ENCODE measurements around the gene CHPF2. TPM values are rescaled to one million over a fixed set of nuclear protein-coding genes. Genes with fewer than 3 reads are reported as not detected.

Gene CHPF2
- total RNA-seq, 1 experiment from 2014 or later, result 123 TPM

DNA sequence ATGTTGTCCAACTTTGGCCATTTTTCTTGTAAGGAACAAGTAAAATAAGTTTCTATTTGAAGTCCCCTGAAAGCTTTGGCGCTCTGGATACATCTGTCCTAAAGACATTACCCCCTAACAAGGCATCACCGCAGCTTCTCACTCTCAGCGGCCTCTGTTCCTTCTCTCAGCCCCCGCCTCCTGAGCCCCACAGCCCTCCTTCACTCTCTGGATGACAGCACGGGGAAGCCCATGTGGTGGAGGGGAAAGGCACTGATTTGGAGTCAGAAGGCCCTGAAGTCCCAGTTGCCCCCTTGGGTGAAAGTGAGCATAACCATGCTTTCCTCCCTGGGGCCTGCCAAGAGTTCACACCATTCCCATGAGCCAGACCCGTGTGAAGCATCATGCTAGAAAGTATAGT is 26.6 kb upstream of the CHPF2 start:
- DNase-seq (ENCODE audit: low read depth), result no peak

DNA sequence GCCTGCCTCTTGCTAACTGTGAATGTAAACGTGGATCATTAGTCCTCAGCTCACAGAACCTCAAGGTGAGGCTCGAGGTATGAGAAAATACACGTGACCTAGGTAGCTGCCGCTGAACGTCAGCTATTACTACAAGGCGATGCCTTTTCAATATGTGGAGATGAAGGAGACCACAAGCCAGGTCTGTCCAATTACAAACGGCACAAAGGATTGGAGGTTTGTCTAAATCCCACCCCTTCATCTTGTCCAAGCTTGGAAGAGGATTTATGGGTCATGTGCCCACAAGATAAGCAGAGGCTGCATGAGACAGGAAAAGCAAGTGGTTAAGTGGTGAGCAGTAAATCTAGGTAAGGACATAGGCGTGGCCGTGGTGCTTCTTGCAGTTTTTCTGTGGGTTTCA is 25.4 kb upstream of the CHPF2 start:
- no peak for DNase-seq (ENCODE audit: low read depth)

DNA sequence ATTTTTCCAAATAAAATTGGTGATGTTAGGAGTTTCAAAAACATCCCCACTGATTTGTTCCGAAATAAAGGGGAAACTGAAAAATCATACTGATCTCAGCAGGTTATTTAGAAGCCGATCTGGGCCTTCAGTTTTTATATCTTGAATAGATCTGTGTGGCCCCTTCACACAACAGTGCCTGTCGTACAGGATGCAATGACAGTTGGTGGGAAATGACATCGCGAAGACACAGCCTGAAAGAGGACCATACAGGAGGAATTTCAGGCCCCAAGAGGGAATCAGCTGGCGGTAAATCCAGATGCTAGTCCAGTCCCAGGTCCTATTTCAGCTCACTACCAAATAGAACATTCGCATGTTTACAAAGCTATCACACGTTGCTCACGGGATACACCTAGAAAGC is 25.0 kb upstream of the CHPF2 start:
- DNase-seq (ENCODE audit: low read depth), result no peak

DNA sequence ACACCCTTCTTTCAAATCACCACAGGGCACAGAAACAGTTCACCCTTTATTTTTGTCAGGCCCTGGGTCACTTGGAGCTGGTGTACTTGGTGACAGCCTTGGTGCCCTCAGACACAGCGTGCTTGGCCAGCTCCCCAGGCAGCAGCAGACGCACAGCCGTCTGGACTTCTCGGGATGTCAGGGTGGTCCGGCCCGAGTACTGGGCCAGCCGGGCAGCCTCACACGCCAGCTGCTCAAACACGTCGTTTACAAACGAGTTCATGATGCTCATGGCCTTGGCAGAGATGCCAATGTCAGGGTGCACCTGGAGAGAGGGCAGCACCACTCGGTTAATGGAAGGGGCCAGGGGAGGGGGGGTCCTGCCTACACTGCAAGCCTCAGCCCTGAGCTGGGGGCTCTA is 24.5 kb upstream of the CHPF2 start:
- DNase-seq (ENCODE audit: low read depth), result no peak

- DNase-seq (ENCODE audit: low read depth), result no peak
Measured at GRCh38 chr7:151208253-151208862, 23.9 kb upstream of the CHPF2 start.

GRCh38 chr7:151209588-151209987 is 22.7 kb upstream of the CHPF2 start:
- DNase-seq (ENCODE audit: low read depth), result no peak

- no peak for DNase-seq (ENCODE audit: low read depth)
Measured at GRCh38 chr7:151210087-151210854, 22.0 kb upstream of the CHPF2 start, which contains the start of gene H2BK1. Gene H2BK1 (minus strand): TSS chr7:151210488. CDS start chr7:151210318, 170 bp downstream.

- DNase-seq (ENCODE audit: low read depth), result no peak
Measured at GRCh38 chr7:151211155-151211772, 21.0 kb upstream of the CHPF2 start.

GRCh38 chr7:151212626-151213025 is 19.7 kb upstream of the CHPF2 start:
- DNase-seq (ENCODE audit: low read depth), result no peak

- DNase-seq (ENCODE audit: low read depth), result no peak
Measured at GRCh38 chr7:151213826-151214225, 18.5 kb upstream of the CHPF2 start.

GRCh38 chr7:151215396-151215795 is 16.9 kb upstream of the CHPF2 start:
- DNase-seq (ENCODE audit: low read depth), result no peak

GRCh38 chr7:151218170-151218569 is 14.1 kb upstream of the CHPF2 start:
- DNase-seq (ENCODE audit: low read depth), result no peak

DNA sequence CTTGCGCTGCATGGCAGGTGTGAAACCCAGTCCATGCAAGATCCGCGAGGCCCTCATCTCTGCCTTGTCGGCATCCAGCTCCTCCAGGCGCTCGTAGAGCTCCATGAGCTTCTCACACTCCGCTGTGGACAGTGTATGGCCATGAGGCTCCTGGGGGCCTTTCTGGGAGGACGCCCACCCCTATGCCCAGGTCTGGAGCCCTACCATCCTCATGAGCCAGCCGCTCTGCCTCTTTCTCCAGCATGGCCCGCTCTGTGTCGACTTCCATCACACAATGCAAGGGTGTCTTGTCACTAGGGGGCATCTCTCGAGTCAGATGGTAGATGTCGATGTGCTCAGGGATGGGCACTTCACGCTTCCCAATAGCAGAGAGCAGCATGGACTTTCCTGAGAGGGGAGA is 8.6 kb upstream of the CHPF2 start:
- no peak for DNase-seq (ENCODE audit: low read depth)

DNA sequence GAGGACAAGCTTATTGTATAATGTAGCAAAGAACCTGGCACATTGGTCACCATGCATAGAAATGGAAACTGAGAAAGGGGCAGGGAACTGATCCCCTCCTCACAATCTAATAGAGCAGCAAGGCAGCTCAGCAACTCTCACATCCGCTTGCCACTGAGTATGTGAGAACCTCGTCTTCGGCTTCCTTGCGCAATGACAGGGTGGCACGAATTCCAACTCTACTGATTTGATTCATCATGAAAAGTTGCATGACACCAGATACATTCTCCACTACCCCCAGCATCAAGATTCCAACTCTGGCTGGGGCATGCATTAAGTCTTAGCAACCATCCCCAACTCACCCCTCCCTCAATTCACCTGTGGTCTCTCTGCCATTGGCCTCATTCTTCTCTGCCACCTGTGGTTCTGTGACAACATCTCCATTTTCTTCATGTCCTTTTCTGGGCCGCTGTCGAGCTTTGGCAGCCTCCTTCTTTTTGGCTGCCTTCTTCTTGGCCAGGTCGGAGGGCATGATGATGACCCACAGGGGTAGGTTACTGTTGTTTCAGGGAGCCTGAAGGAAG is 6.3 kb upstream of the CHPF2 start:
- DNase-seq (ENCODE audit: low read depth), result no peak

DNA sequence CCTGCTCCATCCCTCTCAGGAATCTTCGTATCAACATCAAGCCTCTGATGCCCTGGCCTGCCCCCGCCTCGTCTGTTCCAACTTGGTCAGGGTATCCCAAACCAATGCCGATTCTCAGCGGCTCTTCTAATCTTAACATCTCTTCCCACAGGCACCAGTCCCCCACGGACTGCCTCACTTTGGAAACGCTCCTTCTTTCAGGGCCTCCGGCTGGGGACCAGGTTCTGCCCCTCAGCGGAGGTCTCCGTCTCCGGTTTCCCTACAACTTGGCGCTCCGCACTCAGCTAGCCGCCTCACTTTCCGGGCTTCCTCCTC is 5.8 kb upstream of the CHPF2 start:
- DNase-seq (ENCODE audit: low read depth), result no peak

- DNase-seq (ENCODE audit: low read depth), result peak; percentile 100
Measured at GRCh38 chr7:151226875-151227782, 5.2 kb upstream of the CHPF2 start, which contains the start of gene ABCF2. Gene ABCF2 (minus strand): TSS chr7:151227205. CDS start chr7:151226458, 747 bp downstream.

GRCh38 chr7:151228024-151228866 is 4.0 kb upstream of the CHPF2 start:
- DNase-seq (ENCODE audit: low read depth), result no peak

GRCh38 chr7:151229249-151229648 is 3.0 kb upstream of the CHPF2 start:
- no peak for DNase-seq (ENCODE audit: low read depth)

DNA sequence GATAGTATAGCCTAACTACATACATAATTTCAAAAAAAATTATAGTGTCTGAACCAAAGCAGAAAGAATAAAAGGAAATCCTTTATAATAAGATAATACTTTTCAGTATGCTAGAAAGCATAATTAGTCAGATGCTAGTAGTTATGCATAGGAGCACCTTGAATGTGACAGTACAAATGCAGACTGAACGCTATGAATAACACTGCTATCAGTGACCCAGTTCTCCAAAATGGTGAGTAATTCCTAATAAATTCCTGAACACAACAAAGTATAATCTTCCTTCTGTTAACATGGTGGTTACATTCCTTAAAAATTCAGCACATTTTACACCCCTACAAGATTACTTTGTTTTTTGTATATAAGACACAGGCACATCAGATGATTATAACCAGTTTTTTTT is 1.2 kb upstream of the CHPF2 start:
- DNase-seq (ENCODE audit: low read depth), result no peak

DNA sequence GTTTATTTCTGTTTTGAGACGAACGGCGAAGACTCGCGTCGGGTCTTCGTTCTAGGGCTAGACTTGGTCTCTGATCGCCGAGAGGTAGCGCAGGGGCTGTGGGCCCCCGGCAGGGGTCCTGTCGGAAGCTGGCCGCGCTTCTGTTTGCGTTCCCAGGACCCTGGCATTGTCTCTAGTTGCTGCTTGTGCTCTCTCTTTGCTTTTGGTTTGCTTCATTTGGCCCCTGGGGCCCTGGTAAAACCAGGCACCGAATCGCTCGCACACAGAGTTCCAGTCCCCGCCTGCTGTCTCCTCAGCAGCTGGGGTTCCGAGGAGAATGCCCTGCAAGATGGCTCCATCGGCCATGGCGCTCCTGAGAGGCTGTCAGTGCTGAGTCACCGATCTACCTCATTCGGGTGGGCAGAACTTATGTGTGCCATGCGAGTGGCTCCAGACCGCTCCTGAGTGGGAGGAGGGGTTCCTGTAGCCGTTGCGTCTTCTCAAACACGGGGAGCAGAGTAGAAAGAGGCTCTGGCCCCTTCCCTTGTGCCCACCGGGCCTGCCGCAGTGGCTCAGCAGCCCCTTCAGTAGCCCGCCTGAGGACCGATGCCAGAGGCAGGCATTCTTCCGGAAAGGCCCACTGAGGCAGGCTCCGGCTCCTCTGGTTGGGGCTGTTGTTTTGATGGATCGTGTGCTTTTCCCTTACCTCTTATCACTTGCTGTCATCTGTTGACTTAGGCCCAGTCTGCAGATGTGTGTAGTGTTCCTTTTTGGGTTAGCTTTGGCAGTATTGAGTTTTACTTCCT is 826 bp downstream of the CHPF2 start:
- peak; percentile 90 for DNase-seq (ENCODE audit: low read depth)

Measured in LHCN-M2 (cell line).